ENCODE measurements around the gene HCST. TPM values are rescaled to one million over a fixed set of nuclear protein-coding genes. Genes with fewer than 3 reads are reported as not detected.

HCST gene
- total and polyA plus RNA-seq, 5 donors, result 2.3 to 4.4 (median 2.6) TPM

GRCh38 chr19:35895911-35896642, 6.3 kb upstream of the HCST start:
- H3K4me1 ChIP-seq (ENCODE audit: control insufficient read depth, insufficient read depth, low read length), result no peaks in the 10 kb centered on the region
- H3K27me3 ChIP-seq (ENCODE audit: control insufficient read depth, insufficient read depth), result no peaks in the 10 kb centered on the region
- WGBS, result 90% methylated on average over 21 of the region's 21 CpGs
- no peak overlapping the region for H3K4me3 ChIP-seq (ENCODE audit: low read length)
- H3K27ac ChIP-seq (ENCODE audit: low read length), result no peak overlapping the region
- peak in 1 of 3 donors; percentile 37 for DNase-seq
- intact Hi-C loops (cut with DNase I), result loop anchor here in 1 of 4 donors (5.0 kb wide), 1 partner anchor 36 kb away; no protein-coding TSS in a partner anchor
- no peaks in the 10 kb centered on the region for H3K9me3 ChIP-seq (ENCODE audit: control insufficient read depth, low read length)
- ATAC-seq, result no peak

- Histone ChIP-seq H3K27me3 (ENCODE audit: control insufficient read depth, insufficient read depth) (no peaks in the 10 kb centered on the region), H3K4me3 (ENCODE audit: low read length) (no peak overlapping the region), H3K4me1 (ENCODE audit: control insufficient read depth, insufficient read depth, low read length) (no peaks in the 10 kb centered on the region), H3K27ac (ENCODE audit: low read length) (no peak overlapping the region), H3K9me3 (ENCODE audit: control insufficient read depth, low read length) (no peaks in the 10 kb centered on the region)
- DNase-seq (peak in 1 of 3 donors; percentile 51), ATAC-seq (no peak)
- 93% methylated on average over 13 of the region's 13 CpGs for WGBS
- intact Hi-C loops (cut with DNase I), result loop anchor here in 1 of 4 donors (5.0 kb wide), 1 partner anchor 36 kb away; no protein-coding TSS in a partner anchor
Observed at GRCh38 chr19:35896643-35897040, 5.7 kb upstream of the HCST start.

- no peak overlapping the region for H3K27ac ChIP-seq (ENCODE audit: low read length)
- WGBS, result 91% methylated on average over 13 of the region's 13 CpGs
- H3K4me1 ChIP-seq (ENCODE audit: control insufficient read depth, insufficient read depth, low read length), result no peaks in the 10 kb centered on the region
- H3K9me3 ChIP-seq (ENCODE audit: control insufficient read depth, low read length), result no peaks in the 10 kb centered on the region
- H3K4me3 ChIP-seq (ENCODE audit: low read length), result peak overlapping the region; percentile 76
- ATAC-seq, result no peak
- peak in 1 of 3 donors; percentile 43 for DNase-seq
- no peaks in the 10 kb centered on the region for H3K27me3 ChIP-seq (ENCODE audit: control insufficient read depth, insufficient read depth)
- intact Hi-C loops (cut with DNase I), result loop anchor here in 1 of 4 donors (5.0 kb wide), 1 partner anchor 34 kb away; no protein-coding TSS in a partner anchor
Observed at GRCh38 chr19:35897706-35898451, 4.5 kb upstream of the HCST start.

GRCh38 chr19:35898499-35898809, 3.9 kb upstream of the HCST start:
- ATAC-seq, result peak in 1 of 2 donors; percentile 12
- peak overlapping the region; percentile 76 for H3K4me3 ChIP-seq (ENCODE audit: low read length)
- H3K27me3 ChIP-seq (ENCODE audit: control insufficient read depth, insufficient read depth), result no peaks in the 10 kb centered on the region
- no peak overlapping the region for H3K27ac ChIP-seq (ENCODE audit: low read length)
- no peaks in the 10 kb centered on the region for H3K9me3 ChIP-seq (ENCODE audit: control insufficient read depth, low read length)
- DNase-seq, result no peak
- intact Hi-C loops (cut with DNase I), result loop anchor here in 1 of 4 donors (5.0 kb wide), 1 partner anchor 34 kb away; no protein-coding TSS in a partner anchor
- H3K4me1 ChIP-seq (ENCODE audit: control insufficient read depth, insufficient read depth, low read length), result no peaks in the 10 kb centered on the region
- WGBS, result 16% methylated on average over 17 of the region's 17 CpGs

GRCh38 chr19:35899547-35900214, 2.6 kb upstream of the HCST start:
- H3K4me1 ChIP-seq (ENCODE audit: control insufficient read depth, insufficient read depth, low read length), result no peaks in the 10 kb centered on the region
- H3K4me3 ChIP-seq (ENCODE audit: low read length), result peak overlapping the region; percentile 76
- under 1% methylated on average over 42 of the region's 43 CpGs for WGBS
- peak overlapping the region; percentile 50 for H3K27ac ChIP-seq (ENCODE audit: low read length)
- no peaks in the 10 kb centered on the region for H3K9me3 ChIP-seq (ENCODE audit: control insufficient read depth, low read length)
- intact Hi-C loops (cut with DNase I), result loop anchor here in 1 of 4 donors (5.0 kb wide), 1 partner anchor 33 kb away; no protein-coding TSS in a partner anchor
- ATAC-seq (peak; percentile 89), DNase-seq (peak; percentile 82 to 93 (median 93))
- H3K27me3 ChIP-seq (ENCODE audit: control insufficient read depth, insufficient read depth), result no peaks in the 10 kb centered on the region

GRCh38 chr19:35901055-35901644, 1.2 kb upstream of the HCST start:
- Histone ChIP-seq H3K27me3 (ENCODE audit: control insufficient read depth, insufficient read depth) (no peaks in the 10 kb centered on the region), H3K9me3 (ENCODE audit: control insufficient read depth, low read length) (no peaks in the 10 kb centered on the region), H3K4me1 (ENCODE audit: control insufficient read depth, insufficient read depth, low read length) (no peaks in the 10 kb centered on the region), H3K27ac (ENCODE audit: low read length) (no peak overlapping the region), H3K4me3 (ENCODE audit: low read length) (peak overlapping the region; percentile 12)
- no peak for ATAC-seq
- intact Hi-C loops (cut with DNase I), result no loop called here
- peak in 1 of 3 donors; percentile 12 for DNase-seq
- WGBS, result 85% methylated on average over 2 of the region's 2 CpGs

GRCh38 chr19:35902870-35903475, 644 bp downstream of the HCST start:
- no peak overlapping the region for H3K4me3 ChIP-seq (ENCODE audit: low read length)
- no peak for ATAC-seq
- 72% methylated on average over 10 of the region's 10 CpGs for WGBS
- H3K27me3 ChIP-seq (ENCODE audit: control insufficient read depth, insufficient read depth), result no peaks in the 10 kb centered on the region
- intact Hi-C loops (cut with DNase I), result no loop called here
- DNase-seq, result no peak
- H3K27ac ChIP-seq (ENCODE audit: low read length), result peak overlapping the region; percentile 20
- H3K9me3 ChIP-seq (ENCODE audit: control insufficient read depth, low read length), result no peaks in the 10 kb centered on the region
- H3K4me1 ChIP-seq (ENCODE audit: control insufficient read depth, insufficient read depth, low read length), result no peaks in the 10 kb centered on the region

GRCh38 chr19:35903550-35904179, 1.3 kb downstream of the HCST start:
- intact Hi-C loops (cut with DNase I), result no loop called here
- Histone ChIP-seq H3K27ac (ENCODE audit: low read length) (peak overlapping the region; percentile 20), H3K27me3 (ENCODE audit: control insufficient read depth, insufficient read depth) (no peaks in the 10 kb centered on the region), H3K4me3 (ENCODE audit: low read length) (no peak overlapping the region), H3K9me3 (ENCODE audit: control insufficient read depth, low read length) (no peaks in the 10 kb centered on the region), H3K4me1 (ENCODE audit: control insufficient read depth, insufficient read depth, low read length) (no peaks in the 10 kb centered on the region)
- 1% methylated on average over 24 of the region's 24 CpGs for WGBS
- peak; percentile 73 to 90 (median 89) for DNase-seq
- peak in 1 of 2 donors; percentile 15 for ATAC-seq

GRCh38 chr19:35904311-35905068, 2.2 kb downstream of the HCST start:
- Histone ChIP-seq H3K9me3 (ENCODE audit: control insufficient read depth, low read length) (no peaks in the 10 kb centered on the region), H3K4me3 (ENCODE audit: low read length) (no peak overlapping the region), H3K27me3 (ENCODE audit: control insufficient read depth, insufficient read depth) (no peaks in the 10 kb centered on the region), H3K27ac (ENCODE audit: low read length) (peak overlapping the region; percentile 5), H3K4me1 (ENCODE audit: control insufficient read depth, insufficient read depth, low read length) (no peaks in the 10 kb centered on the region)
- DNase-seq (peak in 1 of 3 donors; percentile 28), ATAC-seq (no peak)
- WGBS, result 80% methylated on average over 10 of the region's 10 CpGs
- intact Hi-C loops (cut with DNase I), result no loop called here

All from right cardiac atrium (tissue), 5 donors.